SKM-1 treated with dmso at 0.1 percent for 144 hours (cell line): ENCODE measurements around the gene OVCA2.

ENCODE experiments used
- DNase-seq: peaks from one replicate; lab custom pipeline; 2025; ENCODE audit not compliant: unreplicated experiment; lab: John Stamatoyannopoulos, UW

OVCA2 gene

DNA sequence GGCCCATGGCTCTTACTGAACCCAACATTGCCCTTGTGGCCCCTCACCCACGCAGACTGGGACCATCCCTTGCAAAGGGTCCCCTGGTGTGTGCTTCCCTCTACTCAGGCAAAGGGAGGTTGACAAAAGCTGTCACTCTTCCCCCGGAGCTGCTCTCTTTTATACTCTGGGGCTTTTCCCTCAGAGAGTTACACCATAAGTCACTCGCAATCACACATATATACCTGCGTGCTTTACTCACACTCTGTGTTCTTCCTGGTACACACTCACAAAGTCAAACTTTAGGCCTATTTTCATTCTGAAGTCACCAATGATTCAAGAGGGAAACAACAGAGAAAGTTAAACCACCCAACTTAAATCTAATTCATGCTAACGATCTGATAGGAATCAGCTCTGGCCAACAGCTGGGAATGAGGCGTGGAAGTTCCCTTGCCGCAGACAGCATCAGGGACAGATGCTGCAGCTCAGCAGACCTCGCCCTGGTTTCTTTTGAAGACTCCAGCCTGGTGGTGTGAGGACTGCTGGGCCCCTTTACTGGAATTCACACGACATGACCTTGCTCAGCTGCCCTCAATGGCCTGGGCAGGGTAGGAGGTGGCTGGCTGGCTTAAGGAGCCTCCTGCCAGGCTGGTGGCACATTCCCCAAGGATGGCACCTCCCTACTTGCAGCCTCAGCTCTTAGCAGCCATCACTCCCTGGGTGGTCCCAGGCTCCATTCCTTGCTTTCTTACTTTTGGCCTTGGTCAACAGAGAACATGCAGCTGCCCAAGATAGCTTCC is 40.4 kb downstream of the OVCA2 start:
- DNase-seq: no peak

DNA sequence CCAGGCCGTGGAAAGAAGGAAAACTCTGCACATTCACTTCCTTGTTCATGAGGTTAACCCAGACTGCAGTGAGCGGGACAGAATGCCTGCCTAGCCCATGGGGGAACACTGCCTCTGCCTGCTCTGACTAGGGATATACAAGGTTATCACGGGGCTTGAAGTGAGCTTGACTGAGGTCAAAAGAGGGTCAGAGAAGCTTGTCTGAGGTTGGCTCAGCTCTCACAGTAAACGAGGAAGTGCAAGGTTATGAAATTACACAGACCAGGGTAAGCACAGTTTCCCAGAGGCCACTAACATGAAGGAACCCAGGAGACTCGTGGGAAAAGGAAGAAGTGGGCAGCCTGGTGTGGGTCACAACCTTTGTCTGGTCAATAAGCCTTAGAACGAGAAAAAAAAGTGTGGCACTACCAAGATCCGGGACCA is 41.8 kb downstream of the OVCA2 start:
- DNase-seq: peak; percentile 90

DNA sequence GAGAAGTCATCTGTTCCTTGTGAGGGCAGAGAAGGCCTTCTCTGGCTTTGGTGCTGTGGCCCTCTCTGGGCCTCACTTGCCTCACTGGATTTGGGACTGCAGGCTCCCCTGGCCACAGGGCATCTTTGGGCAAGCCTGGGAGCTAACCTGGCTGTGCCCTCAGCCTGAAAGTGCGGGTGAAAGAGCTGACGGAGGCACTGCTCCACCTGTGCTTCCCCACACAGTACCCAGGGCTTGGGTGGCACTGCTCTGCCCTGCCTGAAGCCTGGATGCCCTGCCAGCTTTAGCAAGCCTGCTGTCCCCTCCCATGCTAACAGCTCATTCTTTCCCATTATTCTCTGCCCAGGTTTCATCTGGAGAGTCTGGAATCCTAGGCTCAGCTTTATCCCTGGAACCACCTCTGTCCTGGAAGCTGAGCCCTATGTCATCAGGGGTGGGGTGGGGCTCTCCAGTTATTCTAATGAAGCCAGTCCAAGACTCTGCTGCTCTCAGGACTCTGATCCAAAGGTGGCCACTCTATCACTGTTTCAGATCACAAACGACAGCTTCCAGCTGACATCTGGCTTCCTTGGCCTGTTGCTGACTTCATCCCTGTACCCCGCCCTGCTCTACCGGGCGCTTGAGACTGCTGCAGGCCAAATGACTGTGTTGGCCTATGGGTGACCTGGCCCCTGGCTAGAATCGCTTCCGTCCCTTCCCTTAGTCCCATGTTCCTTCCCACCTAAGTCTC is 42.4 kb downstream of the OVCA2 start:
- no peak for DNase-seq

DNA sequence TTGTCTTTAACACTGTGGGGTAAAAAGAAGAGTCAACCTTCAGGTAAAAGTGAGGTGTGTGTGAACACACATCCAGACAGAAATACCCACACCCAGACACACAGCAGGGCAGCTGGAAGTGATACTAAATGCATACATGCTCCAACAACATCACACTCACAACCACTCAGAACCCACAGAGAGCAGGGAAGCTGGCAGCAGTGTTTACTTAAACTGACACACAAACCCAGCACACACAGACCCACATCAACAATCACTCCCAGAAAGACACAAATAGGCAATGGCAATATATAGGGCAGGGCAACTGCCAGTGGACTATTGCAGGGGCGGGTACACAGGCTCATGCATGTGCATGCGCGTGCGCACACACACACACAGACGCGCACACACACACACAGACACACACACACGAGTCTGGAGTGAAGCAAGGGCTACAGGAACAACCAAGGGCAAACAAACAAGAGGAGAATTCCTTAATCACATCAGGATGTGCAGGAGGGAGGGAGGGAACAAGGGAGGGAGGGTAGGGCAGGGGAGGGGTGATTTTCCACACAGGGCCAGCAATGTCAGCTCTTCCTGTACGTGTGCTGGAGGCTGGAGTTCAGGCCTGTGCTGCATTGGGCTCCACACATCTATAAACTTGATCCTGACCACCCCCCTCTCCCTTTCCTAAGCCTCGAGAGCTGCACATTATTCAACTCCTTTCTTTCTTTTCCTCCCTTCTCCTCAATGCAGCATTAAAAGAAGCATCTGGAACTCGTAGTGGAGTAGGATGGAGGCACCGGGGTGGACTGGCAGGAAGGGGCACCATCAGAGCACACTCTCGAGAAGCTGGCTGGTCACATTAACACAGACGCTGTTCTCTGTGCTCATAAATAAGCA is 43.2 kb downstream of the OVCA2 start:
- DNase-seq: no peak

DNA sequence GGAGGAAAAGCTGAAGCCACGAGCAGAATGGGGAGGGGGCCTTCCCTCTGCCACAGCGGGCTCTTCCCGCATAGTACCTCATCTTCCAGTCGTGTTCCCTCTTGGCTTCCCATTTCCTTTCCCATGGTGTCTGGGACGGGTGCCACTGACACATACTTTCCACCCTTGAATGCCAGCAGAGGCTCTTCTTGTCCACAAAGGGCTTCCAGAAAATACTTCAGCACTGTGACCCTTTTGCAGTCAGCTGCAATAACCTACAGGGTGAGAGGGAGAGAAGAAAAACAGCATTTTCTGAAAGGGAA is 43.8 kb downstream of the OVCA2 start:
- no peak for DNase-seq

DNA sequence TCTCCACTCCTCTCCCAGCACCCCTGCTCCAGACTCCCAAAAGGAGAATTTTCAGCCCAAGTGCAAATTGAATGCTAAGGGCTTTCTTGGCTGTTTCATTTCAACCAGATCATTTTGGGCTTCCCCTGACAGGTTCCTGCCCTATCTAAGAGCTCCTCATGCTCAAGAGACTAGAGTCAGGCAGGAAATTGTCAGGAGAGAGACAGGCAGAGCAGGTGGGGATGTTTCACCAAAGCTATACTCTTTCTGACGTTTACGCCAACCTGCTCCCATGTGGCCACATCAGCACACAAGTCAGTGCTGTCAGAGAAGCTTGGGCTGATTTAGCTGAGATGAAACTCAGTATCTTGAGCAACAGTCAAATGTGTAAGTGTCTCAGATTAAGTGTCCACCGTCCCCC is 44.5 kb downstream of the OVCA2 start:
- no peak for DNase-seq

DNA sequence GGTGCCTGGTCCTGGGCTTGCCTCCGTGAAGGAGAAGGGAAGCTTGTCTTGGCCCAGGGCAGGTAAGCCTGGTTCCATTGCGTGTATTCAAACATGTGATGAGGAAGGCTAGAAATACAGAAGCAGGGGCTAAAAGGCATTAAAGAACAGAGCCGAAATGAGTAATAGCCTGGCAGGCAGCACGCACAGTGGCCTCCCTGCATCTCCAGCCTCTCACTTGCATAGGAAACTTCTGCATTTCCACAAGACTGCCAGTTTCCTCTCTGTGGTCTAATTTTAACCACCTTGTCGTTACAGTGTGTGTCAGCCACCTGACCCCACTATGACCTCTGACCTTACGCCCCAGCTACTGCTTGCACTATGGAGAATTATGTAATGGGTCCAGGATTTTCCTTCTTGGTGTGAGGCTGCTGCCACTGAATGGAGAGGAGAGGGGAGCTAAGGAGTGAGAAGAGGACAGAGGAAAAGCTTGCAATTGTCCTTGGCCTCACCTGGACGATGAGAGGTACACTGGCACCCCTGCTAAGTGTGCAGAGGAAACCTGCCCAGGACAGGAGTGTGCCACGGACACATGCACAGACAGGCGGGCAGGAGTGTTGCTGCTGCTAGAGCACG is 45.9 kb downstream of the OVCA2 start:
- DNase-seq: peak; percentile 87

DNA sequence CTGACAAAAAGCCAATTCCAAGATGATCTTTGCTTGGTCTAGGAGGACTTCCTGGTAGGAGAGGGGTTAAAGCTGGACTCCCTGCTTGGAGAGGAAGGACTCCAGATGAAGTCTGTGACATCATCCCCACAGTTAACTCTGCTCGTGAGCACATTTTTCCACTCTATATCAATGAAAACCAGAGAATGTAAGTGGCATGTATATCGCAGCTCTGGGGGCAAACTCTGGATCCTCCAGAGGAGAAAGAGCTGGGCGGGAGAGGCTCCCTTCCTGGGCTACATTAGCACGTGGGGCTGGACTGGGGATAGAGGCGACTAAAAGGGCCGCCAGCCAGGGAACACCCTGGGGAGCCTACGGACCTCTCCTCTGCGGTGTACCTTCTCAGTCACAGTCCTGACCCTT is 47.2 kb downstream of the OVCA2 start:
- DNase-seq: no peak

DNA sequence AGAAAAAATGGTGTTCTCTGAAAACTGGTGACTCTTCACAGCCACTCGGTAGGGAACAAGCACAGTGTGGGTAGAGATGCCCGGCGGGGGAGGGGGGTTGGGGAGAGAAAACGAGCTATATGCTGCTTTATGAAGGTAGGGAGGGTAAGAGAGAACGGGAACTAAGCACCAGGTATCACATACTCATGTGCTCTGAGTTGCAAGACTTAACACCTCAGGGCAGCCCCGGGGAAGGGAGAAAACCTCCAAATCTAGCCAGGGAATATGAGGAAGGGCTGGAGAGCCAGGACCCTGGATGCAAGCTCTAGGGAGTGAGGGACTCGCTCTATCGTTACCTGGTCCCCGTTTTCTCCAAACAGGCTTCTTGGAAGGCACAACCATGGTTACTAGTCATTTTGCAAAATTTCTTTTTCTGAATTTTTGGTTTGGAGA is 48.4 kb downstream of the OVCA2 start:
- no peak for DNase-seq

DNA sequence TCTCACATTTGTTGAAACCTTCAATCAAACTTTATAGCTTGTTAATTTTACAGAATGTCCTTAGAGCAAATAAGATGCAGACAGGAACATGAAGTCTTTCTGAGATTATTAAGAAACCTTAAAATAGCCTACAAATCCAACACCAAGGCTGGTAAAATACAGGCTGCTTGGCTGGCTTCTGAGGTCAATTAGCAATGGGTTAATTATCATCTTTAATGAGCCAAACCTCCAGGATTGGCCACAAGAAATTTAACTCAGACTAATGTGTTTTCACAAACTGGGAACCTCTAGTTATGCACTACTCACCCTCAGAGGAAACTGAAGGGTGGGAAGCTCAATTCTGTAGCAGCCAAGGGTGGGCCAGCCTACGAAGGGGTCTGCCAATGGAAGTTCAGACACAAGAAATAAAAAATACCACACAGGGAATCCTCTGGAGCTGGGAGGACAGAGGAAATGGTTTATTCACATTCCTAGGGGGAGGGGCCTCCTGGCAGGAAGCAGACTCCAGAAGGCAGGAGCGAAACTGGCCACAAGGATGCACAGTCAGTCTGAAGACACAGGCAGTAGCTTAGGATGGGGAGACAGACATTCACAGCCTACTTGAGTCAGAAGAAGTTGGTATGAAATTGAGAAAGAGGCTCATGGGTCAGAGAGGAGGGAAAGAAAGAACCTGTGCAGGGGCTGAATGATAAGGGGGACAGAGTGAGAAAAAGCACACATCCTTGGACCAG is 49.1 kb downstream of the OVCA2 start:
- no peak for DNase-seq

DNA sequence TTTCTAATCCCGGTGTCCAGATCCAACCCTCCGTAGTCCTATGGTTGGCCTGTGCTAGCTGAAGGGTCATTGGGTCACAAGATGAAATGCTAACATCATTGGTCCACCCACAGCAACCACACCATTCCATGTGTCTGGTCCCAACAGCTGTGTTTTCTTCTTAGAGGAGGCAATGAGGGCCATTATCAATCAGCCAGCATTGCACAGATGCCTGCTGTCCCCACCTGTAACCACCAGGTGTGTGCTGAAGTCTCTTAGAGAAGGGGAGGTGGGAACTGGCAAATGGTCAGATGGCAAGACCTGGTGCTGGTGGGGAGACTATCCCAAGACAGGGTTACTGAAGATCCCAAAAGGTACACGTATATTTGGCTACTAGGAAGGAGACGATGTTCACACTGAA is 50.4 kb downstream of the OVCA2 start:
- DNase-seq: no peak
